ENCODE measurements around the gene ADGRG1.

The ADGRG1 gene

DNA sequence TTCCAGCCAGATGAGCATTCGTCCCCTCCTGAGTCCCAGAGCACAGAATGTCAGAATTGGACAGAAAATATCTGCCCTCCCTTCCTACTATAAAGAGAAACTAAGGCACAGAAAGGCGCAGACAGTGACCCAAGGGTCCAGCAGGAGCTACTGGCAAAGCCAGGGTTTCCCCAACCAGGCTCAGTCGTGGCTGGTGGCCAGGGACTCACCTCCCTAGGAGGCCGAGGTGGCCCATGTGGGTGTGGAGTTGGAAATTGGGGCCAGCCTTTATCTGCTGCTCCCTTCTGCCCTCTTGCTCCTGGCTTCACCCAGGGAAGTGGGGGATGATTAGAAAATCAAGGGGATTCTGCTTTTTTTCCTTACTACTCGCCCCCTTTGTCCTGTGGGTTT, 67.2 kb downstream of the ADGRG1 start:
- no peak for DNase-seq (ENCODE audit: insufficient read length)
- FAIRE-seq: peak; percentile 42
- TF ChIP-seq TAF1 (IDR thresholded peaks at IDR 0.05; ENCODE audit: borderline replicate concordance, low read depth, low read length) (no peak), POLR2A (IDR thresholded peaks at IDR 0.05; ENCODE audit: low read depth, low read length) (no peak), POLR2AphosphoS5 (IDR thresholded peaks at IDR 0.05; ENCODE audit: low read depth, low read length) (no peak)

DNA sequence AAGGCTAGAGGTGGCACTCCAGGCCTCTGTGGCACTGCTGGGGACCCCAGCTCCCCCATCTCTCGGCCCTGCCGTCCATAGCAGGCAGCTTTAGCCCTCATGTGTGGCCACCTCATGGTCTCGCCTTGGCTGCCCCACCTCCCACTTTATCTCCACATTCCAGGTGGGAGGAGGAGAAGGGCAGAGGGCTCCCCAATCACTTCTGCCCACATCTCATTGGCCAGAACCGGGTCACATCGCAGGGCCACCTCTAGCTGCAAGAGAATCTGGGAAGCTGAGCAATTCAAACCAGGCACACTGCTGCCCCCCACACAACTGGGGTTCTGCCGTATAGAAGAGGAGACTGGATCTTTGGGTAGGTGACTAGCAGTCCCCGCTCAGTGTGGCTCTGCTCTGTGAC, 67.8 kb downstream of the ADGRG1 start:
- no peak for FAIRE-seq
- no peak for DNase-seq (ENCODE audit: insufficient read length)
- TF ChIP-seq POLR2A (IDR thresholded peaks at IDR 0.05; ENCODE audit: low read depth, low read length): no peak
- no peak for TF ChIP-seq POLR2AphosphoS5 (IDR thresholded peaks at IDR 0.05; ENCODE audit: low read depth, low read length)
- TF ChIP-seq TAF1 (IDR thresholded peaks at IDR 0.05; ENCODE audit: borderline replicate concordance, low read depth, low read length): no peak

DNA sequence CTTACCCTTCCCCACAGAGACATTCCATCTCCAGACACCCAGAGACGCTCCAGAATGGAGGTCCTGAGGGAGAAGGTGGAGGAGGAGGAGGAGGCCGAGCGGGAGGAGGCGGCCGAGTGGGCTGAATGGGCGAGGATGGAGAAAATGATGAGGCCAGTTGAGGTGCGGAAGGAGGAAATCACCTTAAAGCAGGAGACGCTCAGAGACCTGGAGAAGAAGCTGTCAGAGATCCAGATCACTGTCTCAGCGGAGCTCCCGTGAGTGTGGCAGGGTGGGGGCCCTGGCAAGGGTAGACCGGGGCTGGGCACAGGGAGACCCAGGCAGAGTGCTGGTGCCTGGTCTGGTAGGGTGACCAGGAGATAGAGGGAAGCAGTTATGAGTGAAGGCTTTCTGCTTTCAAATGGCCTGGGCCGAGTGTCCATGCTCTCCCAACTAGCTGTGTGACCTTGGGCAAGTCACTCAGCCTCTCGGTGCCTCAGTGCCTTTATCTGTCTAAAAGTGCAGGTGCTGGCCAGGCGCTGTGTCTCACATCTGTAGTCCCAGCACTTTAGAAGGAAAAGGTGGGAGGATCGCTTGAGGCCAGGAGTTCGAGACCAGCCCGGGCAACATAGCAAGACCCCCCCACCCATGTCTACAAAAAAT, 69.6 kb downstream of the ADGRG1 start:
- no peak for DNase-seq (ENCODE audit: insufficient read length)
- no peak for TF ChIP-seq TAF1 (IDR thresholded peaks at IDR 0.05; ENCODE audit: borderline replicate concordance, low read depth, low read length)
- TF ChIP-seq POLR2A (IDR thresholded peaks at IDR 0.05; ENCODE audit: low read depth, low read length): no peak
- no peak for TF ChIP-seq POLR2AphosphoS5 (IDR thresholded peaks at IDR 0.05; ENCODE audit: low read depth, low read length)
- no peak for FAIRE-seq

DNA sequence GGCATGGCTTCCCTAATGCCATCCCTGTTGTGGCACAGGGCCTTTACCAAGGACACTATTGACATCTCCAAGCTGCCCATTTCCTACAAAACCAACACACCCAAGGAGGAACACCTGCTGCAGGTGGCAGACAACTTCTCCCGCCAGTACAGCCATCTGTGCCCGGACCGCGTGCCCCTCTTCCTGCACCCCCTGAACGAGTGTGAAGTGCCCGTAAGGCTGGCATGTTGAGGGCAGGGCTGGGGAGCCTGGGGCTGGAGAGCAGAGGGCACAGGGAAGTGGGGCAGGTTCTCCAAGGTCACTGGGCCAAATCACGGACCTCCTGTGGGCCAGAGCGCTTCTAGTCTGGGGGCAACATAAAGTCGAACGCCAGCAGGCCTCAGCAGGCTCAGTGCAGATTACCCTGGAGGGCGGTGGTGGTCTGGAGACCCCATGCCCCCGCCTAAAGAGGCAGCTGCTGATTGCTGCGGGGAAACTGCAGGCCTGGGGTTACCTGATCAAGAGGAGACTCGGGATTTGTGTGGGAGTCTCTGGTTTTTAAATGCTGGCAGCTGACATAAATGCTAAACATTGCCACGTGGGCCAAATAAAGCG, 70.5 kb downstream of the ADGRG1 start:
- DNase-seq (ENCODE audit: insufficient read length) (no peak), FAIRE-seq (no peak)
- TF ChIP-seq POLR2AphosphoS5 (IDR thresholded peaks at IDR 0.05; ENCODE audit: low read depth, low read length): no peak
- no peak for TF ChIP-seq TAF1 (IDR thresholded peaks at IDR 0.05; ENCODE audit: borderline replicate concordance, low read depth, low read length)
- no peak for TF ChIP-seq POLR2A (IDR thresholded peaks at IDR 0.05; ENCODE audit: low read depth, low read length)

DNA sequence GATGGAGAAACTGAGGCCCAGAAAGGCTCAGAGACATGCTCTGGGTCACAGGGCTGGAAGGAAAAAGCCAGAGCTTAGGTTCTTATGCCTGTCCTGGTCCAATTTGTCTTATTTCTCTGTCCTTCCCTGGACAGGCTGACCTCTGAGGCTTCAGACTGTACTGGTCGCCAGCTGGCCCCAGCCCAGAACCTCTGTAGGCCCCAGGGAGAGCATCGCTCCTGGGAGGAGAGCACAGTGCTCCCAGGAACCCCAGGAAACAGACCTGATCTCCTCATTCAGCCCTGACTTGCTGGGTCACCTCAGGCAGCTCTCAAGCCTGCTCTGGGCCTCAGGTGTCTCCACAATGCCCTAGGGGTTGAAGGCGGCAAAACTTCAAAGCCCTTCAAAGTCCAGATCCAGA, 71.1 kb downstream of the ADGRG1 start:
- no peak for FAIRE-seq
- no peak for DNase-seq (ENCODE audit: insufficient read length)

DNA sequence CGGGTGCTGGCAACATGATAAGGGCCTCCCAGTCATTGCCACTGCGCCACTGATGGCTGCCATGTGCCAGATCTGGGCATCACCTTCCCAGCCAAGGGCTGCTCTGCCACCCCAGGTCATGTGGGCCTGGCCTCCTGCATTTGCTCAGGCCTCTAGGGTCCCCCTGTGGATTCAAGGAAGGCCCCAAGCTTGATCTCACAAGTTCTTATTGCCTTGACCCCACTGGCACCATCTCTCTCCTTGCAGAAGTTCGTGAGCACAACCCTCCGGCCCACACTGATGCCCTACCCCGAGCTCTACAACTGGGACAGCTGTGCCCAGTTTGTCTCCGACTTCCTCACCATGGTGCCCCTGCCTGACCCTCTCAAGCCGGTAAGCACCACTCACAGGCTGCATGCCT, 71.5 kb downstream of the ADGRG1 start:
- TF ChIP-seq TAF1 (IDR thresholded peaks at IDR 0.05; ENCODE audit: borderline replicate concordance, low read depth, low read length) (no peak), POLR2A (IDR thresholded peaks at IDR 0.05; ENCODE audit: low read depth, low read length) (no peak), POLR2AphosphoS5 (IDR thresholded peaks at IDR 0.05; ENCODE audit: low read depth, low read length) (no peak)
- FAIRE-seq: no peak
- no peak for DNase-seq (ENCODE audit: insufficient read length)

More for the DNA sequence above, 71.1 kb downstream of the ADGRG1 start:
- TF ChIP-seq TAF1 (IDR thresholded peaks at IDR 0.05; ENCODE audit: borderline replicate concordance, low read depth, low read length): no peak
- no peak for TF ChIP-seq POLR2A (IDR thresholded peaks at IDR 0.05; ENCODE audit: low read depth, low read length)
- no peak for TF ChIP-seq POLR2AphosphoS5 (IDR thresholded peaks at IDR 0.05; ENCODE audit: low read depth, low read length)

DNA sequence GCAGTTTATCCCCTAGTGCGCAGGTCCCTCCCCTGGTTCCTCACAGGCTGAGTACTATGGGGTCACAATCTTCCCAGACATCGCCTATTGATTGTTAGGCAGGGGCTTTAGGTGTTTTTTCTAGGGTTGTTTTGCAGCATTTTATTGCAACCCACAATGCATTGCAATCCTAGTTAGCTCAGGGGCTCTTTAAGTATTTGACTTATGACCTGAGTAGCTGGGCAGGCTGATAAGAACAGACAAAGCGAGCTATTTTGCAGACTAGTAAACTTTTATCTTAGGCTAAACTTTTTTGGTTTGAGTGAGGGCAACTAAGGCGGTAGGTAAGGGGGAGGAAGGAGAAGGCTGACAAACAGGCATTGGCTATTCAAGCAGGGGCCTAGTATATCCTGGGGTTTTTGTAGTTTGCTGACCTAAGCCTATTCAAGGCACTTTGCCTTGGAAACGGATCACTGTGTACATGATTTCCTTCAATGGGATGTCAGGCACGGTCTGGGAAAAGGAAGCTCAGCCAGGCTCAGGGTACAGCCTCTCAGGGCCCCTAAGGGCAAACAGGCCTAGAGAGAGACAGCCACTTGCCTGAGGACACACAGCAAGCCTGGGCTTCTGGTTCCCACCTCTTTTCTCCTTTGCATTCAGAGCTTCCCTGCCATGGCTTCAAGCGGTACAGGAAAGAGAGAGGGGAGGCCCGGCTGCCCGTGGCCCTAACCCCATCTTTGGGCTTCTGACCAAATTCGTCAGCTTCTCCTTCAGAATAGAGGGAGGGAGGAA, 72.5 kb downstream of the ADGRG1 start:
- FAIRE-seq (no peak), DNase-seq (ENCODE audit: insufficient read length) (no peak)
- TF ChIP-seq TAF1 (IDR thresholded peaks at IDR 0.05; ENCODE audit: borderline replicate concordance, low read depth, low read length) (no peak), POLR2AphosphoS5 (IDR thresholded peaks at IDR 0.05; ENCODE audit: low read depth, low read length) (no peak), POLR2A (IDR thresholded peaks at IDR 0.05; ENCODE audit: low read depth, low read length) (no peak)

DNA sequence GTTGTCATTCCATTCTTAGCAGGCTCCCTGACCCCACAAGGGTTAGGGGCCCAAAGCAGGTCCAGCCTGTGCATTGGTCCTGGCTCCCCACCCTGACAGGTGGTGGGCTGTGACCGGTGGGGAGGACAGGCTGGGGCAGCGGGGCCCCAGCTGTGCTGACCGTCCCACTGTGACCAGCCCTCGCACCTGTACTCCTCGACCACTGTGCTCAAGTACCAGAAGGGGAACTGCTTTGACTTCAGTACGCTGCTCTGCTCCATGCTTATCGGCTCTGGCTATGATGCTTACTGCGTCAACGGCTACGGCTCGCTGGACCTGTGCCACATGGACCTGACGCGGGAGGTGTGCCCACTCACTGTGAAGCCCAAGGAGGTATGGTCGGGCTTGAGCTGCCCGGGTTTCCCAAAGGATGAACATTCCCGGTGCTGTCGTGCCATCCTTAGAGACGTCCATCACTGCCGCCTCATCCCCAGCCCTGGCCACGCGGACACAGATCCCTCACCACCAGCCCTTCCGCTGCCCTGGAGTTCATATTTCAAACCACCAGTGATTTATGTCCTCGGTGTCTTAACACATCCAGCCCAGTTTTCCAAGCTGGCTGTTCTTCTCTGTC, 73.4 kb downstream of the ADGRG1 start:
- FAIRE-seq (no peak), DNase-seq (ENCODE audit: insufficient read length) (no peak)
- TF ChIP-seq TAF1 (IDR thresholded peaks at IDR 0.05; ENCODE audit: borderline replicate concordance, low read depth, low read length) (no peak), POLR2AphosphoS5 (IDR thresholded peaks at IDR 0.05; ENCODE audit: low read depth, low read length) (no peak), POLR2A (IDR thresholded peaks at IDR 0.05; ENCODE audit: low read depth, low read length) (no peak)

DNA sequence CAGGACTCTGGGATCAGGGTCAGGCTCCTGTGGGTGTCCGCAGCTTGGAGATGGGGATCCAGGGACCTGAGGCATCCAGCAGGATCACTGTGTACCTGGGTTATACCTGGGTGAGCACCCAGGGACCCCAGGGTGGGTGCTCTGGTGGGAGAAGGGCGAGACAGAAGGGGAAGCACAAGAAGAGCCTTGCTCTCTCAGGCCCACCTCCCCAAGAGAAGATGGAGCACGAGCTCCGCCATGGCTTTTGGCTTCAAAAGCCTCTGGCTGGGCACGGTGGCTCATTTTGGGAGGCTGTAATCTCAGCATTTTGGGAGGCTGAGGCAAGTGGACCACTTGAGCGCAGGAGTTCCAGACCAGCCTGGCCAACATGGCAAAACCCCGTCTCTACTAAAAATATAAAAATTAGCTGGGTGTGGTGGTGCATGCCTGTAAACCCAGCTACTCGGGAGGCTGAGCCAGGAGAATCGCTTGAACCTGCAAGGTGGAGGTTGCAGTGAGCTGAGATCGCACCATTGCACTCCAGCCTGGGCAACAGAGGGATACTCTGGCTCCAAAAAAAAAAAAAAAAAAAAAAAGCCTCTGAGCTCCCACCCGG, 75.1 kb downstream of the ADGRG1 start:
- TF ChIP-seq POLR2AphosphoS5 (IDR thresholded peaks at IDR 0.05; ENCODE audit: low read depth, low read length) (no peak), POLR2A (IDR thresholded peaks at IDR 0.05; ENCODE audit: low read depth, low read length) (no peak), TAF1 (IDR thresholded peaks at IDR 0.05; ENCODE audit: borderline replicate concordance, low read depth, low read length) (no peak)
- FAIRE-seq: no peak
- no peak for DNase-seq (ENCODE audit: insufficient read length)

DNA sequence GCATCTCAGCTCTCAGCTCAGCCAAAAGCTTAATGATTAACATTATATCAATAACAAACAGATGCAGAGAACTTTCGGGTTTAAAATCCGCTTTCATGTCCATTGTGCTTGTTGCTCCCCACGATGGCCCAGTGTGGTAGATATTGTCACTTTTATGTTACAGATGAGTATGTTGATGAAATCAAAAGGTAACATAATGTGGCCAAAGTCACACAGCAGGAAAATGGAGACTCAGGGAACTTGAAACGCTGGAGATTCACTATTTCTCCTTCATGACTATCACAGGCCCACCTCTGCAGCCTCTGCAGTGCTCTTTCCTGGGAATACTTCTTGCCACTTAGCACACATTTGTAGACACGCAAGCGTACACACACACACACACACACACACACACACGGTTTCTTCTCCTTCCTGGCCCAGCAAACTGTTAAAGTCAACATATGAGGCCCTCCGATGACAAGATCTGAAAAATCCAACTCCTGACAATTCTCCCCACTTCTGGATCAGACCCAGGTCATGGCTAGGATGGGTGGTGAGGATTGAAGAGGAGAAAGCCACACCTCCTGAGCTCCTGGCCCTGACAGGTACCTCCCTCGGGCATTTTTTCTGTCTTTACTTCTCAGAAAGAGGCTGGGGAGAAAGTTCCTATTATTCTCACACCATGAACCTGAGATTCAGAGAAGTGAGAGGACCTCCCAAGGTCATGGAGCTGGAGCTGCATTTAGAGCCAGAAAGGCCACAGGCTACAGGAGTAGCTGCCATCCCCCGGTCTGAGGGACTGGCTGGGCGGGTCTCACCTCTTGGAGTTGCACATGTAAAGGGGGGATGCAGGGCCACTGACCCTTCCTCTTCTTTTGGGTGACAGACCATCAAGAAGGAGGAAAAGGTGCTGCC, 75.8 kb downstream of the ADGRG1 start:
- no peak for FAIRE-seq
- DNase-seq (ENCODE audit: insufficient read length): no peak
- no peak for TF ChIP-seq POLR2AphosphoS5 (IDR thresholded peaks at IDR 0.05; ENCODE audit: low read depth, low read length)
- no peak for TF ChIP-seq TAF1 (IDR thresholded peaks at IDR 0.05; ENCODE audit: borderline replicate concordance, low read depth, low read length)
- no peak for TF ChIP-seq POLR2A (IDR thresholded peaks at IDR 0.05; ENCODE audit: low read depth, low read length)

Measured in GM12892 (cell line).